Measurements from ENCODE around the gene UNC5B. TPM values are rescaled to one million over a fixed set of nuclear protein-coding genes. Genes with fewer than 3 reads are reported as not detected.

The UNC5B gene
- total RNA-seq, 4 donors from 2014 or later: 3.3 to 7.0 (median 5.9) TPM

GRCh38 chr10:71323407-71323806 is 111.0 kb downstream of the UNC5B start:
- no peak for TF ChIP-seq EP300 (IDR thresholded peaks at IDR 0.05)
- TF ChIP-seq POLR2A (IDR thresholded peaks at IDR 0.05): no peak
- no peak for TF ChIP-seq CTCF (IDR thresholded peaks at IDR 0.05)
- Histone ChIP-seq H3K27me3 (no peaks in the 10 kb centered on the region), H3K4me3 (no peak overlapping the region), H3K9me3 (no peaks in the 10 kb centered on the region), H3K36me3 (peaks cover 0 to 61% (median 0%) of the 10 kb centered on the region in 3 donors), H3K4me1 (peaks cover 0 to 20% (median 5%) of the 10 kb centered on the region in 4 donors), H3K27ac (no peak overlapping the region)
- 77 to 85% methylated on average over 4 of the region's 4 CpGs for WGBS, 2 donors
- no peak for DNase-seq (ENCODE audit: low spot score in 2 of 2)

- TF ChIP-seq CTCF (IDR thresholded peaks at IDR 0.05) (no peak), EP300 (IDR thresholded peaks at IDR 0.05) (no peak), POLR2A (IDR thresholded peaks at IDR 0.05) (no peak)
- H3K4me3 ChIP-seq: no peak overlapping the region
Measured at GRCh38 chr10:71324743-71325142, 112.4 kb downstream of the UNC5B start.

GRCh38 chr10:71325267-71325666 is 112.9 kb downstream of the UNC5B start:
- no peak overlapping the region for H3K27ac ChIP-seq
- no peak for TF ChIP-seq EP300 (IDR thresholded peaks at IDR 0.05)
- TF ChIP-seq CTCF (IDR thresholded peaks at IDR 0.05): no peak
- no peak for TF ChIP-seq POLR2A (IDR thresholded peaks at IDR 0.05)
- H3K36me3 ChIP-seq: peaks cover 0 to 75% (median 0%) of the 10 kb centered on the region in 3 donors
- WGBS, 2 donors: 75 to 77% methylated on average over 6 of the region's 6 CpGs
- no peak for DNase-seq (ENCODE audit: low spot score in 2 of 2)
- H3K9me3 ChIP-seq: no peaks in the 10 kb centered on the region
- no peak overlapping the region for H3K4me3 ChIP-seq
- H3K4me1 ChIP-seq: peaks cover 0 to 6% (median 2%) of the 10 kb centered on the region in 4 donors
- no peaks in the 10 kb centered on the region for H3K27me3 ChIP-seq

More at GRCh38 chr10:71324743-71325142, 112.4 kb downstream of the UNC5B start:
- no peak for DNase-seq (ENCODE audit: low spot score in 2 of 2)
- H3K27ac ChIP-seq: no peak overlapping the region
- no peaks in the 10 kb centered on the region for H3K27me3 ChIP-seq
- 83 to 85% methylated on average over 9 of the region's 9 CpGs for WGBS, 2 donors
- no peaks in the 10 kb centered on the region for H3K9me3 ChIP-seq
- H3K4me1 ChIP-seq: peaks cover 0 to 11% (median 4%) of the 10 kb centered on the region in 4 donors
- H3K36me3 ChIP-seq: peaks cover 0 to 70% (median 0%) of the 10 kb centered on the region in 3 donors

- Histone ChIP-seq H3K36me3 (peaks cover 0 to 76% (median 0%) of the 10 kb centered on the region in 3 donors), H3K27ac (no peak overlapping the region)
- DNase-seq (ENCODE audit: low spot score in 2 of 2): no peak
Measured at GRCh38 chr10:71326464-71326881, 114.1 kb downstream of the UNC5B start.

More at GRCh38 chr10:71326464-71326881, 114.1 kb downstream of the UNC5B start:
- H3K9me3 ChIP-seq: no peaks in the 10 kb centered on the region
- H3K4me1 ChIP-seq: no peaks in the 10 kb centered on the region
- H3K4me3 ChIP-seq: no peak overlapping the region
- TF ChIP-seq POLR2A (IDR thresholded peaks at IDR 0.05) (no peak), EP300 (IDR thresholded peaks at IDR 0.05) (no peak), CTCF (IDR thresholded peaks at IDR 0.05) (no peak)
- no peaks in the 10 kb centered on the region for H3K27me3 ChIP-seq
- 75 to 86% methylated on average over 16 of the region's 16 CpGs for WGBS, 2 donors

Data from tibial nerve (tissue), 4 donors.